Measurements from ENCODE around the gene KBTBD7. TPM values are rescaled to one million over a fixed set of nuclear protein-coding genes. Genes with fewer than 3 reads are reported as not detected.

Gene KBTBD7, protein sequence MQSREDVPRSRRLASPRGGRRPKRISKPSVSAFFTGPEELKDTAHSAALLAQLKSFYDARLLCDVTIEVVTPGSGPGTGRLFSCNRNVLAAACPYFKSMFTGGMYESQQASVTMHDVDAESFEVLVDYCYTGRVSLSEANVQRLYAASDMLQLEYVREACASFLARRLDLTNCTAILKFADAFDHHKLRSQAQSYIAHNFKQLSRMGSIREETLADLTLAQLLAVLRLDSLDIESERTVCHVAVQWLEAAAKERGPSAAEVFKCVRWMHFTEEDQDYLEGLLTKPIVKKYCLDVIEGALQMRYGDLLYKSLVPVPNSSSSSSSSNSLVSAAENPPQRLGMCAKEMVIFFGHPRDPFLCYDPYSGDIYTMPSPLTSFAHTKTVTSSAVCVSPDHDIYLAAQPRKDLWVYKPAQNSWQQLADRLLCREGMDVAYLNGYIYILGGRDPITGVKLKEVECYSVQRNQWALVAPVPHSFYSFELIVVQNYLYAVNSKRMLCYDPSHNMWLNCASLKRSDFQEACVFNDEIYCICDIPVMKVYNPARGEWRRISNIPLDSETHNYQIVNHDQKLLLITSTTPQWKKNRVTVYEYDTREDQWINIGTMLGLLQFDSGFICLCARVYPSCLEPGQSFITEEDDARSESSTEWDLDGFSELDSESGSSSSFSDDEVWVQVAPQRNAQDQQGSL
- total RNA-seq, result 4.3 and 4.6 TPM in 2 replicates

DNA sequence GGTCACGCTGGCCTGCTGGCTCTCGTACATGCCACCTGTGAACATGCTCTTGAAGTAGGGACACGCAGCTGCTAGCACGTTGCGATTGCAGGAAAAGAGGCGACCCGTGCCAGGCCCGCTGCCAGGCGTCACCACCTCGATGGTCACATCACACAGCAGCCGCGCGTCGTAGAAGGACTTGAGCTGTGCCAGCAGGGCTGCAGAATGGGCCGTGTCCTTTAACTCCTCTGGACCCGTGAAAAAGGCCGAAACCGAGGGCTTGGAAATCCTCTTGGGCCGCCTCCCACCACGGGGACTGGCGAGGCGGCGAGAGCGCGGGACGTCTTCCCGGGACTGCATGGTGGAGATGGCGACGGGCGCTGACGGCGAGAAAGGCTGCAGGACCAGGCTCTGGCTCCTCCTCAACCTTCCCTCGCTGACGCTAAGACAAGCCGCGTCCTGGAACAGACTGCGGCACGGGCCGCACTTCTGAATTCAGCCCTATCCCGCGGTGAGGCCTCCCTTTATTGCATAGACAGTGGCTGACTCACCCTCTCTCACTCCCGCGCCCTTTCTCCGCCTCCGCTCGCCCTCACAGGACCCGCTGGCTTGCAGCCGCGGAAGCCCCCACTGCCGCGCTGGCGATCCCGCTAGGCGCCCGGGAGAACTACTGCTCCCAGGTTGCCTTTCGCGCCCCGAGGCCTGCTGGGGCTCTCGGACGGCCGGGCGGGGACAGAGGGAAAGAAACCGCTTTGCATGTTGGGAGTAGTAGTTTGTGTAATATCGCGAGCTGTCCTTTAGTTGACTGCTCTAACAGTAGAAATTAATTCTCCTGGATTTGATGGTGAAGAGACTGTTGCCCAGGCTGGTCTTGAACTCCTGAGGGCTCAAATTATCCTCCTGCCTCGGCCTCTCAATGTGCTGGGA lies at the start of gene KBTBD7:
Gene KBTBD7, minus strand, starts transcription at position 651 of the 906 bp plus-strand sequence. Its CDS starts 312 bp downstream, at position 339.

Other genes with a start within 250 kb of the KBTBD7 start
- 39.5 and 46.0 TPM in 2 replicates for gene ELF1, start 175.3 kb downstream of the KBTBD7 start, total RNA-seq
- 5.5 and 6.0 TPM in 2 replicates for gene WBP4, start 133.1 kb downstream of the KBTBD7 start, total RNA-seq
- 6.6 and 11.6 TPM in 2 replicates for gene KBTBD6, start 61.8 kb downstream of the KBTBD7 start, total RNA-seq
- gene MTRF1, start 69.0 kb upstream of the KBTBD7 start, total RNA-seq, result 5.3 and 13.9 TPM in 2 replicates
- 6.8 and 9.2 TPM in 2 replicates for gene NAA16, start 116.7 kb upstream of the KBTBD7 start, total RNA-seq